GM18907 (cell line): Measurements from ENCODE around the gene LYSET.
"Not testable (repeated sequence)": the region's sequence is repeated elsewhere in the genome, so short reads cannot be mapped to it uniquely, and the experiment has no call there.

Source experiments
- ATAC-seq: cut with Tn5 transposase; IDR thresholded peaks from one replicate; pipeline ENCODE4 v1.9.1; 2021; ENCODE audit warnings: mild to moderate bottlenecking, moderate library complexity; ENCODE audit not compliant: unreplicated experiment

LYSET gene

GRCh38 chr14:93165271-93166265, 19.5 kb upstream of the LYSET start:
- not testable (repeated sequence) for ATAC-seq

GRCh38 chr14:93168610-93169009, 16.5 kb upstream of the LYSET start:
- ATAC-seq: not testable (repeated sequence)

GRCh38 chr14:93169619-93170018, 15.5 kb upstream of the LYSET start:
- not testable (repeated sequence) for ATAC-seq

GRCh38 chr14:93170141-93170540, 15.0 kb upstream of the LYSET start:
- not testable (repeated sequence) for ATAC-seq

- ATAC-seq: no peak
Observed at GRCh38 chr14:93171376-93171775, 13.7 kb upstream of the LYSET start.

GRCh38 chr14:93173943-93174395, 11.1 kb upstream of the LYSET start:
- ATAC-seq: no peak

- ATAC-seq: not testable (repeated sequence)
Observed at GRCh38 chr14:93174731-93175130, 10.4 kb upstream of the LYSET start.

- no peak for ATAC-seq
Observed at GRCh38 chr14:93175492-93175891, 9.6 kb upstream of the LYSET start.

- no peak for ATAC-seq
Observed at GRCh38 chr14:93183596-93184317, 1.4 kb upstream of the LYSET start.

GRCh38 chr14:93185349-93185720, 218 bp downstream of the LYSET start:
- peak; percentile 16 for ATAC-seq

- ATAC-seq: no peak
Observed at GRCh38 chr14:93186466-93186865, 1.3 kb downstream of the LYSET start.

GRCh38 chr14:93186956-93187355, 1.8 kb downstream of the LYSET start:
- ATAC-seq: no peak

- no peak for ATAC-seq
Observed at GRCh38 chr14:93195316-93195999, 10.3 kb downstream of the LYSET start.

GRCh38 chr14:93199031-93199430, 13.9 kb downstream of the LYSET start:
- no peak for ATAC-seq

GRCh38 chr14:93200553-93200952, 15.4 kb downstream of the LYSET start:
- no peak for ATAC-seq

- no peak for ATAC-seq
Observed at GRCh38 chr14:93201155-93201704, 16.1 kb downstream of the LYSET start.

GRCh38 chr14:93206793-93207467, 21.8 kb downstream of the LYSET start, which contains the start of the genes GON7 and UBR7:
TSS of gene GON7 (minus strand) at chr14:93207065. CDS start at chr14:93207037, 28 bp downstream.
TSS of gene UBR7 (plus strand) at chr14:93207256. CDS start at chr14:93207292, 36 bp downstream.
- ATAC-seq: peak; percentile 88

- peak; percentile 48 for ATAC-seq
Observed at GRCh38 chr14:93207468-93208308, 22.6 kb downstream of the LYSET start.

GRCh38 chr14:93212432-93212831, 27.3 kb downstream of the LYSET start:
- peak; percentile 59 for ATAC-seq
